ENCODE data around the gene SLC25A23. TPM values are rescaled to one million over a fixed set of nuclear protein-coding genes. Genes with fewer than 3 reads are reported as not detected.
"Not testable (repeated sequence)": the region's sequence is repeated elsewhere in the genome, so short reads cannot be mapped to it uniquely, and the experiment has no call there.

SLC25A23 gene
- total and polyA plus RNA-seq, 2 donors (not counting 1 experiment from before 2014, with no cell fraction given): 9.3 to 25.3 TPM

- H3K4me3 ChIP-seq (ENCODE audit: control extremely low read depth in 1 of 5, extremely low read depth in 1 of 5, insufficient read depth in 1 of 5, low read depth in 2 of 5, low read length in 4 of 5); H2AFZ ChIP-seq (ENCODE audit: insufficient read depth, low read depth, low read length, poor library complexity, severe bottlenecking); H3K36me3 ChIP-seq (replicated peaks in 1 of 2; ENCODE audit: control extremely low read depth in 1 of 2, control insufficient read depth in 1 of 2, extremely low read depth in 1 of 2, insufficient read depth in 2 of 2, low read length in 1 of 2); H3K27ac ChIP-seq (ENCODE audit: low read length in 2 of 2); intact Hi-C loops (cut with micrococcal nuclease); H4K20me1 ChIP-seq (ENCODE audit: control insufficient read depth, insufficient read depth, low read length, poor library complexity, severe bottlenecking); H3K4me1 Mint-ChIP-seq; H3K4me2 ChIP-seq (replicated peaks; ENCODE audit: low read depth, low read length, poor library complexity, severe bottlenecking); H3K27ac Mint-ChIP-seq; H3K27me3 Mint-ChIP-seq; H3K4me1 ChIP-seq (ENCODE audit: control insufficient read depth in 2 of 2, insufficient read depth in 2 of 2, low read length in 2 of 2); ATAC-seq (ENCODE audit: low read depth); H3K9me3 ChIP-seq (ENCODE audit: control extremely low read depth in 1 of 3, control insufficient read depth in 2 of 3, insufficient read depth in 1 of 3, low read length in 2 of 3); H3K79me2 ChIP-seq (ENCODE audit: control insufficient read depth, insufficient read depth, low read length); H3K4me3 Mint-ChIP-seq; H3K27me3 ChIP-seq (replicated peaks in 1 of 4; ENCODE audit: control extremely low read depth in 1 of 4, control insufficient read depth in 3 of 4, insufficient read depth in 4 of 4, low read length in 3 of 4); DNase-seq; CTCF ChIA-PET; H3K9me3 Mint-ChIP-seq (ENCODE audit: insufficient read depth); H3K9ac ChIP-seq (ENCODE audit: low read length): not testable (repeated sequence)
- POLR2A ChIA-PET: interaction anchor here (0.6 kb wide), 1 partner anchor 436 kb away, joined by 6 read pairs; no protein-coding TSS in a partner anchor
- WGBS (ENCODE audit: insufficient coverage): 87% methylated on average over 13 of the region's 23 CpGs
Measured at GRCh38 chr19:6400062-6400944, 59.3 kb downstream of the SLC25A23 start.

GRCh38 chr19:6396305-6396704 lies 63.3 kb downstream of the SLC25A23 start:
- DNase-seq (no peak), ATAC-seq (ENCODE audit: low read depth) (no peak)
- CTCF ChIA-PET: no interaction called here
- intact Hi-C loops (cut with micrococcal nuclease): no loop called here
- Histone ChIP-seq H3K9ac (ENCODE audit: low read length) (no peak overlapping the region), H3K4me3 (ENCODE audit: control extremely low read depth in 1 of 5, extremely low read depth in 1 of 5, insufficient read depth in 1 of 5, low read depth in 2 of 5, low read length in 4 of 5) (no peak overlapping the region), H3K36me3 (replicated peaks in 1 of 2; ENCODE audit: control extremely low read depth in 1 of 2, control insufficient read depth in 1 of 2, extremely low read depth in 1 of 2, insufficient read depth in 2 of 2, low read length in 1 of 2) (no peaks in the 10 kb centered on the region), H3K4me1 (ENCODE audit: control insufficient read depth in 2 of 2, insufficient read depth in 2 of 2, low read length in 2 of 2) (peaks cover 15 to 16% of the 10 kb centered on the region in 2 donors), H3K27ac (ENCODE audit: low read length in 2 of 2) (no peak overlapping the region), H3K4me2 (replicated peaks; ENCODE audit: low read depth, low read length, poor library complexity, severe bottlenecking) (no peak overlapping the region), H3K27me3 (replicated peaks in 1 of 4; ENCODE audit: control extremely low read depth in 1 of 4, control insufficient read depth in 3 of 4, insufficient read depth in 4 of 4, low read length in 3 of 4) (no peaks in the 10 kb centered on the region), H2AFZ (ENCODE audit: insufficient read depth, low read depth, low read length, poor library complexity, severe bottlenecking) (no peak overlapping the region), H3K9me3 (ENCODE audit: control extremely low read depth in 1 of 3, control insufficient read depth in 2 of 3, insufficient read depth in 1 of 3, low read length in 2 of 3) (no peaks in the 10 kb centered on the region), H4K20me1 (ENCODE audit: control insufficient read depth, insufficient read depth, low read length, poor library complexity, severe bottlenecking) (no peaks in the 10 kb centered on the region), H3K79me2 (ENCODE audit: control insufficient read depth, insufficient read depth, low read length) (peaks cover 16% of the 10 kb centered on the region)
- Mint-ChIP-seq H3K4me3 (no peak overlapping the region), H3K27ac (no peak overlapping the region), H3K9me3 (ENCODE audit: insufficient read depth) (no peaks in the 10 kb centered on the region), H3K4me1 (peaks cover 22% of the 10 kb centered on the region), H3K27me3 (no peaks in the 10 kb centered on the region)
- TF ChIP-seq CTCF (IDR thresholded peaks at IDR 0.05): no peak
- no peak for TF ChIP-seq EZH2 (IDR thresholded peaks at IDR 0.05; ENCODE audit: borderline replicate concordance, insufficient read depth, low read depth, low read length, poor library complexity, severe bottlenecking)
- POLR2A ChIA-PET: no interaction called here
- WGBS (ENCODE audit: insufficient coverage): 97% methylated on average over 12 of the region's 12 CpGs

Measured in B cell (primary cell).